ENCODE results near the gene CLEC16A.

Gene CLEC16A

DNA sequence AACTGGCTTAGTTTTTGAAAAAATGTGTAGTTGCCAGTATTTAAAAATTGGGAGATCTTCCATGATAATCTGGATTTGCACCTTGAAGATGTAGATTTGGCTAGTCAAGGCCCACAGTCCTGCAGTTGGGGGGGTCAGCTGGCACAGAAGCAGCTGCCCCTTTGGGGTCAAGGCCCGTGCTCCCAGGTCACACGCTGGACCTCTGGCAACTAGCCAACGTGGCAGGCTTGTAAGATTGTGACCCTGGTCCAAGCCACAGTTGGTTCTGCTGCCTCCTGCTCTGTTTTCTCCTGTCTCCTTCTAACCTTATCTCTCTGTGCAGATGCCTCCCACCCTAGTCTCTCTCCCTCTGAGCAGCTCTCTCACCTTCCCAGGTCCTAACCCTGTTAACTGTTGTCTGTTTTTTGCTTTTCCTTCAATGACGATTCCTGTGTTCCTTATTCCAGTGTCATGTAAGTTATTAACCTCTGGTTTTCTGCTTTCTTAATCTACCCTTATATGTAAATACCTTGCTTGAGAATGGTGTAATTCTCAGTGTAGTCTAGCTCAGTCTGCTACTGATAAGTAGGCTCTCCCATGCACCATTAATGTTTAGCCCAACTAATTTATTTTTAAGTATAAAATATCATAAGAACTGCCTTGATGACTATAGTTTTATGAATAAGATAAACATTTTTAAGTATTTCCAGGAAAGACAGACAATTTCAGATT lies 27.9 kb downstream of the CLEC16A start:
- TF ChIP-seq, protein P1, sequence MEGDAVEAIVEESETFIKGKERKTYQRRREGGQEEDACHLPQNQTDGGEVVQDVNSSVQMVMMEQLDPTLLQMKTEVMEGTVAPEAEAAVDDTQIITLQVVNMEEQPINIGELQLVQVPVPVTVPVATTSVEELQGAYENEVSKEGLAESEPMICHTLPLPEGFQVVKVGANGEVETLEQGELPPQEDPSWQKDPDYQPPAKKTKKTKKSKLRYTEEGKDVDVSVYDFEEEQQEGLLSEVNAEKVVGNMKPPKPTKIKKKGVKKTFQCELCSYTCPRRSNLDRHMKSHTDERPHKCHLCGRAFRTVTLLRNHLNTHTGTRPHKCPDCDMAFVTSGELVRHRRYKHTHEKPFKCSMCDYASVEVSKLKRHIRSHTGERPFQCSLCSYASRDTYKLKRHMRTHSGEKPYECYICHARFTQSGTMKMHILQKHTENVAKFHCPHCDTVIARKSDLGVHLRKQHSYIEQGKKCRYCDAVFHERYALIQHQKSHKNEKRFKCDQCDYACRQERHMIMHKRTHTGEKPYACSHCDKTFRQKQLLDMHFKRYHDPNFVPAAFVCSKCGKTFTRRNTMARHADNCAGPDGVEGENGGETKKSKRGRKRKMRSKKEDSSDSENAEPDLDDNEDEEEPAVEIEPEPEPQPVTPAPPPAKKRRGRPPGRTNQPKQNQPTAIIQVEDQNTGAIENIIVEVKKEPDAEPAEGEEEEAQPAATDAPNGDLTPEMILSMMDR (IDR thresholded peaks at IDR 0.05; ENCODE audit: low read depth, low read length): no peak
- H3K4me3 ChIP-seq (ENCODE audit: low read depth, low read length): no peak overlapping the region

DNA sequence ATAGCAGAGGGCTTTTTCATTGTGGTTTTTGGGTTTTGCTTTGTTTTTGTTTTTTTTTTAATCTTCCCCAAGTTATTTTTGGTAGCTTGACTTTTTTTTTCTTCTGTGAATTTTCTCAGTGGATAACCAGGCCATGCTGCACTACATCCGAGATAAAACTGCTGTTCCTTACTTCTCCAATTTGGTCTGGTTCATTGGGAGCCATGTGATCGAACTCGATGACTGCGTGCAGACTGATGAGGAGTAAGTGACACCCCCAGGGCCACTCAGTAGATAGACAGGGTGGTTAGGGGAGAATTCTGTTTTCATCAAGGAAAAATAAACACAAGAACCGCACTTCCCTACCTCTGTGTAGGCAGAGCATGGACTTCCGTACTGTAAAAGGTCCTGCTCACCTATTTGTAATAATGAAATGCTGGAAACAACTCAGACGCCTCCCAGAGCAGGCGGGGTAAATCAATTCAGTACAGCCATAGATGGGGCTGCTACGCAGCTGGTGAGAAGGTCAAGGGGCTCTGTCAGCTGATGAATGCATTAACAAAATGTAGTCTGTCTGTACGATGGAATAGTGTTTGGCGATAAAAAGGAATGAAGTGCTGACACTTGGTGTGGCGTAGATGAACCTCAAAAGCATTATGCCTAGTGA lies 28.6 kb downstream of the CLEC16A start:
- TF ChIP-seq, protein P1 (IDR thresholded peaks at IDR 0.05; ENCODE audit: low read depth, low read length): no peak
- H3K4me3 ChIP-seq (ENCODE audit: low read depth, low read length): no peak overlapping the region

DNA sequence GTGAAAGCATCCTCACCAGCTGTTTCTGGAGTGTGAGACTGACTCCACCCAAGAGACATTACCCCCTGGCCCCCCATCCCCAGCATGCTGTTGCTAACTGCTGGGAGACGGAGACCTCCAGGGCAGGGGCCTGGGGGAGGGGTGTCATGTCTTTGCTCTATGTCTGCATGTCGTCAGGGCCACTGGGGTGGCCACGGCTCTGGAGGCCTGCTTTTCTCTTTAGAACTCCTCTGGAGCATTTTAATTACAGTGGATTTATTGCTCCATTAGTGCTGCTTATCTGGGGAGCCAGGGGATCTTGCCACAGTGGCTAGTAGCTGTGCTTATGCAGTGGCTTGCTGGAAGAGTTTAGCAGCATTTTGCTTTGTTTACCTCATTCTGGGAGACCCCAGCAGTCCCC lies 32.3 kb downstream of the CLEC16A start:
- TF ChIP-seq, protein P1 (IDR thresholded peaks at IDR 0.05; ENCODE audit: low read depth, low read length): no peak
- no peak overlapping the region for H3K4me3 ChIP-seq (ENCODE audit: low read depth, low read length)

DNA sequence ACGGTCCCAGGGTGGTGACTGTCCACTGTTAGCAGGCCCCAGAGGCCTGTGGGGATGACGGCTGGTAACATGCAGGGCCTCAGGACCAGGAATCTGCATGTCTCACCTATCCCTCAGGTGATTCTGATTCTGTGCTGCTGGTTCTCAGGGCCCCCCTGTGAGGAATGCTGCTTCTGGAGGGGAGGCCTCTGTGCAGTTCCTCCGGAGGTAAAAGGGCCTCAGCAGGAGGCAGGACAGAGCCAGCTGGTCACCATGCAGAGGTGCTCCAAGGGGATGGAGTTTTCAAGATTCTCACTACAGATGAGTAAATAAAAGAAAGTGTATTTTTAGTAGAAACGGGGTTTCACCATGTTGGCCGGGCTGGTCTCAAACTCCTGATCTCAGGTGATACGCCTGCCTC lies 33.8 kb downstream of the CLEC16A start:
- TF ChIP-seq, protein P1 (IDR thresholded peaks at IDR 0.05; ENCODE audit: low read depth, low read length): no peak
- H3K4me3 ChIP-seq (ENCODE audit: low read depth, low read length): no peak overlapping the region

DNA sequence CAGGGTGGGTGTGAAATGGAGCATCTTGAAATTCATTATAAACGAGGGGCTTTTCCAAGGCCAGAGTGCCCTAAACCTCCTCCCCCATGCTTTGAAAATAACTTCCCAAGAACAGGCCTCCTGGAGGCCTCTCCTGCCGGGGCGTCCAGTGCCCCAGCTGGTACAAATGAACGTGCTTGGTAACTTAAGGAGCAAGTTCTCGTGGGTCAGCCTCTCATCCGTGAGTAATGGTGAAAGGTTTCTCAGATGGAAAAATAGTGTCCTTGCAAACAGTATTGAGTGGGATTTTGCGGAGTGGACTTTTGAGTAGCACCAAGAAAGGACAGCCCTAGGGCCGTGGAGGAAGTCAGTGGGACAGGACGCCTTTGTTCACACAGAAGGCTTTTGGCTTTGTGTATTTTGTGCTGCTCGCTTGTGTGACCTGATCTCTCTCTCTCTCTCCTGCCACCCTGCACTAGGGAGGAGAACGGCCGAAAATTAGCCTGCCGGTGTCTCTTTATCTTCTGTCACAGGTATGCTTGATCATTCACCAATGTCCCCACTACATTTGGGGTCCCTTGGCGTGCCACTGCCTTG lies 34.6 kb downstream of the CLEC16A start:
- H3K4me3 ChIP-seq (ENCODE audit: low read depth, low read length): no peak overlapping the region
- TF ChIP-seq, protein P1 (IDR thresholded peaks at IDR 0.05; ENCODE audit: low read depth, low read length): no peak

DNA sequence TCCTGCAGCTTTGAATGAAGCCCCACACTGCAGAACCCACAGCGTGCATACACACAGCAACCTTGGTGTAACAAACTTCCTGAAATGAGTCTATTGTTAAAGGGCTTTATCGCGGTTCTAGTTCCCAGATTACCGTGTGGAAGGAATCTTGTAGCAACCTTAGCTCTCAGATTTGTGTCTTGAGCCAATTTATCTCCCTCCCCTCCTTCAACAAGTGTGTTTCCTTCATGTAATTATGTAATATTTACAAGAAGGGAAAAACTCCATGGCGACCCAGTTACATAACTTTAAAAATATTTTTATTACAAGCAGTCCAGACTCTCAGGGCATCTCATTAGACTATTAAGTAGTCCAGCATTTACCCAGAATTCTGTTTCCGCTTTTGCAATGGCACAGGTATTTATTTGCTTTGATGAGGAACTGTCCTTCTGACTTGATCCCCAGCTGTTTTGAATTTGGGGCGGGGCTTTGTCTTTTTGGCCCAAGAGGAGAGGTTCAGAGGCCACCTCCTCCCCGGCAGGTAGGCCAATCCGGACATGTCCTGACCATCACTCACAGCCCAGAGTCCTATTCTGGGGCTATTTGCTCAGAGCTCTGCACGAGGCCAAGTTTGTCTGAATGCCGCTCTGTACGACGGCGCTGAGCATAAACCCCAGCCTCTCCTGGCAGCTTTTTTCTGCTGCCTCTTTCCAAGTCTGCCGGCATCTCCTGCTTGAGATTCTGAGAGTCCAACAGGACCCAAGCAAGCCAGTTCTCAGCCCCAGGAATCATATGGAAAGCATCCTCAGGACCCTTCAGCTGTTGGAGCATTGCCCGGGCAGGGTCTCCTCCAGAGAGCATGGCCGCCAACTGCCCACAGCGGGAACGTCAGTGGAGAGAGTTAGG lies 35.6 kb downstream of the CLEC16A start:
- TF ChIP-seq, protein P1 (IDR thresholded peaks at IDR 0.05; ENCODE audit: low read depth, low read length): no peak
- no peak overlapping the region for H3K4me3 ChIP-seq (ENCODE audit: low read depth, low read length)

Measured in WI38 (cell line).